CD14-positive monocyte (primary cell): ENCODE data around the gene MIEF1. TPM values are rescaled to one million over a fixed set of nuclear protein-coding genes. Genes with fewer than 3 reads are reported as not detected.

ENCODE experiments used
- DNase-seq, 3 donors: peaks; one replicate each; pipeline ENCODE4 v3.0.0-alpha.2; 2011 to 2022
- H2AFZ ChIP-seq: 2 replicates; pipeline ENCODE4 v1.6.0; 2012; ENCODE audit warnings: mild to moderate bottlenecking, low read depth, low read length, inconsistent platforms; ENCODE audit not compliant: insufficient read depth, poor library complexity, severe bottlenecking
- H3K27ac ChIP-seq, 2 donors: 1 replicate in 1 of 2; 2 replicates in 1 of 2; pipeline ENCODE4 v1.5.1; 2012 to 2013; ENCODE audit warnings: low read length in 2 of 2, control low read depth in 1 of 2, inconsistent platforms in 1 of 2, low read depth in 1 of 2, mild to moderate bottlenecking in 1 of 2
- H3K27me3 ChIP-seq, 2 donors: one replicate each; pipeline versions ENCODE4 v1.6.0 to v1.6.1; 2011 to 2013; ENCODE audit warnings: low read length in 2 of 2; ENCODE audit not compliant: control insufficient read depth in 2 of 2, insufficient read depth in 2 of 2
- H3K36me3 ChIP-seq, 2 donors: replicated peaks in 1 of 2; 1 replicate in 1 of 2; 2 replicates in 1 of 2; pipeline versions ENCODE4 v1.5.1 to v1.6.1; 2012 to 2013; ENCODE audit warnings: low read length in 2 of 2, control low read depth in 1 of 2, inconsistent platforms in 1 of 2, mild to moderate bottlenecking in 1 of 2; ENCODE audit not compliant: insufficient read depth in 2 of 2, control insufficient read depth in 1 of 2
- H3K4me1 ChIP-seq, 2 donors: 1 replicate in 1 of 2; 2 replicates in 1 of 2; pipeline versions ENCODE4 v1.5.1 to v1.6.1; 2012 to 2013; ENCODE audit warnings: low read length in 2 of 2, control low read depth in 1 of 2, inconsistent platforms in 1 of 2, mild to moderate bottlenecking in 1 of 2, moderate library complexity in 1 of 2; ENCODE audit not compliant: insufficient read depth in 2 of 2, control insufficient read depth in 1 of 2
- H3K4me2 ChIP-seq: replicated peaks from 2 replicates; pipeline ENCODE3; 2012; ENCODE audit warnings: low read length, moderate library complexity, mild to moderate bottlenecking; ENCODE audit not compliant: poor library complexity, severe bottlenecking; ENCODE audit errors: extremely low read depth
- H3K4me3 ChIP-seq, 3 experiments: fragments of 200-600 bp in 1 of 3; sonication (generic) in 1 of 3; replicated peaks in 1 of 3; 1 replicate in 2 of 3; 2 replicates in 1 of 3; pipeline ENCODE4 v1.5.1; 2011 to 2013; ENCODE audit warnings: low read length in 3 of 3, mild to moderate bottlenecking in 3 of 3, control low read depth in 2 of 3, low read depth in 2 of 3, inconsistent platforms in 1 of 3, moderate library complexity in 1 of 3
- H3K79me2 ChIP-seq: 2 replicates; pipeline ENCODE4 v1.6.0; 2012; ENCODE audit warnings: mild to moderate bottlenecking, control low read depth, inconsistent platforms, low read length, moderate library complexity; ENCODE audit not compliant: insufficient read depth
- H3K9ac ChIP-seq: 2 replicates; pipeline ENCODE4 v1.6.0; 2017; ENCODE audit warnings: low read length, mild to moderate bottlenecking; ENCODE audit not compliant: insufficient read depth, poor library complexity, severe bottlenecking
- H3K9me3 ChIP-seq, 2 donors: replicated peaks in 1 of 2; 1 replicate in 1 of 2; 2 replicates in 1 of 2; pipeline versions ENCODE4 v1.5.1 to v1.6.1; 2012 to 2013; ENCODE audit warnings: low read length in 2 of 2, control low read depth in 1 of 2; ENCODE audit not compliant: control insufficient read depth in 1 of 2, insufficient read depth in 1 of 2
- H4K20me1 ChIP-seq: 2 replicates; pipeline ENCODE4 v1.6.0; 2012; ENCODE audit warnings: mild to moderate bottlenecking, low read length, control low read depth, moderate library complexity; ENCODE audit not compliant: insufficient read depth
- H3K27ac Mint-ChIP-seq, 7 donors: one replicate each; pipeline ENCODE4 v1.8.0; 2020; ENCODE audit warnings: mild to moderate bottlenecking in 7 of 7, mixed read lengths in 7 of 7, moderate library complexity in 6 of 7, inconsistent platforms in 2 of 7
- H3K27me3 Mint-ChIP-seq, 3 donors: one replicate each; pipeline ENCODE4 v1.8.0; 2021 to 2022; ENCODE audit warnings: low read depth in 3 of 3, mild to moderate bottlenecking in 3 of 3, mixed read lengths in 3 of 3, moderate library complexity in 3 of 3, inconsistent platforms in 1 of 3
- H3K36me3 Mint-ChIP-seq, 2 donors: one replicate each; pipeline ENCODE4 v1.8.0; 2020; ENCODE audit warnings: mixed read lengths in 2 of 2, inconsistent platforms in 1 of 2, mild to moderate bottlenecking in 1 of 2
- H3K4me1 Mint-ChIP-seq: one replicate; pipeline ENCODE4 v1.8.0; 2020; ENCODE audit warnings: mild to moderate bottlenecking, mixed read lengths
- H3K4me3 Mint-ChIP-seq, 2 donors: one replicate each; pipeline ENCODE4 v1.8.0; 2020; ENCODE audit warnings: mild to moderate bottlenecking in 2 of 2, mixed read lengths in 2 of 2, moderate library complexity in 1 of 2
- H3K9me3 Mint-ChIP-seq, 7 donors: one replicate each; pipeline ENCODE4 v1.8.0; 2020 to 2022; ENCODE audit warnings: mixed read lengths in 7 of 7, mild to moderate bottlenecking in 6 of 7, moderate library complexity in 6 of 7, inconsistent platforms in 2 of 7
- WGBS: methylation state at CpG from one replicate; pipeline ENCODE4 v1.1.5; 2013; ENCODE audit warnings: missing lambda C conversion rate; ENCODE audit not compliant: insufficient coverage; 5-methylcytosine and 5-hydroxymethylcytosine counted together
- intact Hi-C, 2 donors: fragments of 100-400 bp; cut with micrococcal nuclease; formaldehyde crosslinking; loops; one replicate each; pipeline versions ENCODE4 v1.15.0 to v1.15.1; 2023
- polyA minus RNA-seq: library from RNA; depleted of rRNA, polyadenylated mRNA; stranded (reverse); fragments of >200 nt; gene quantifications from 2 replicates; pipeline ENCODE4 v1.2.3, GENCODE V29; 2012
- polyA plus RNA-seq, 3 donors: library from polyadenylated mRNA; depleted of rRNA in 1 of 3; unstranded in 2 of 3; stranded (reverse) in 1 of 3; fragments of 300-500 nt in 2 of 3; fragments of >200 nt in 1 of 3; fragmentation: Illumina TruSeq in 2 of 3; gene quantifications; 1 replicate in 2 of 3; 2 replicates in 1 of 3; pipeline ENCODE4 v1.2.3, GENCODE V29; 2012 to 2021
- total RNA-seq, 12 experiments: library from RNA in 1 of 12; stranded (reverse) in 1 of 12; fragments of 120-200 nt in 1 of 12; gene quantifications; one replicate each; pipeline ENCODE4 v1.2.4 and lab custom pipeline; 2013 to 2026; ENCODE audit warnings: mixed read lengths in 6 of 12, inconsistent platforms in 1 of 12
- TF ChIP-seq, protein P1 (sequence below): fragments of 200-600 bp; IDR thresholded peaks from one replicate; pipeline ENCODE4 v1.8.0; 2022; ENCODE audit warnings: antibody characterized with exemption, mild to moderate bottlenecking

The MIEF1 gene
- total RNA-seq (2013): 8.9 TPM
- polyA plus RNA-seq (10 to 100 TPM in 2 of 3 donors, 1 to 10 TPM in 1; 9.4 to 14.0 (median 13.3) TPM), polyA minus RNA-seq (6.4 and 10.1 TPM in 2 replicates), total RNA-seq (lab: John Stamatoyannopoulos, UW) (6.4 to 27.4 (median 19.7) reads per million in 11 experiments)

GRCh38 chr22:39502109-39502788 is at the start of gene MIEF1:
TSS of gene MIEF1 (plus strand) at chr22:39502290. CDS start at chr22:39511295, 9,005 bp downstream.
- Mint-ChIP-seq H3K9me3 (no peaks in the 10 kb centered on the region), H3K36me3 (peaks cover 31 to 38% of the 10 kb centered on the region in 2 donors), H3K27me3 (peaks cover 0 to 5% (median 3%) of the 10 kb centered on the region in 3 donors), H3K27ac (peak within 1 kb of the TSS; percentile 88 to 95 (median 93)), H3K4me3 (peak within 1 kb of the TSS; percentile 93 to 97), H3K4me1 (peaks cover 29% of the 10 kb centered on the region)
- H3K4me2 ChIP-seq: peak within 1 kb of the TSS; percentile 98
- TF ChIP-seq, protein P1, sequence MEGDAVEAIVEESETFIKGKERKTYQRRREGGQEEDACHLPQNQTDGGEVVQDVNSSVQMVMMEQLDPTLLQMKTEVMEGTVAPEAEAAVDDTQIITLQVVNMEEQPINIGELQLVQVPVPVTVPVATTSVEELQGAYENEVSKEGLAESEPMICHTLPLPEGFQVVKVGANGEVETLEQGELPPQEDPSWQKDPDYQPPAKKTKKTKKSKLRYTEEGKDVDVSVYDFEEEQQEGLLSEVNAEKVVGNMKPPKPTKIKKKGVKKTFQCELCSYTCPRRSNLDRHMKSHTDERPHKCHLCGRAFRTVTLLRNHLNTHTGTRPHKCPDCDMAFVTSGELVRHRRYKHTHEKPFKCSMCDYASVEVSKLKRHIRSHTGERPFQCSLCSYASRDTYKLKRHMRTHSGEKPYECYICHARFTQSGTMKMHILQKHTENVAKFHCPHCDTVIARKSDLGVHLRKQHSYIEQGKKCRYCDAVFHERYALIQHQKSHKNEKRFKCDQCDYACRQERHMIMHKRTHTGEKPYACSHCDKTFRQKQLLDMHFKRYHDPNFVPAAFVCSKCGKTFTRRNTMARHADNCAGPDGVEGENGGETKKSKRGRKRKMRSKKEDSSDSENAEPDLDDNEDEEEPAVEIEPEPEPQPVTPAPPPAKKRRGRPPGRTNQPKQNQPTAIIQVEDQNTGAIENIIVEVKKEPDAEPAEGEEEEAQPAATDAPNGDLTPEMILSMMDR: no peak
- under 1% methylated on average over 53 of the region's 58 CpGs for WGBS
- peak; percentile 96 to 98 (median 97) for DNase-seq
- H3K36me3 ChIP-seq: peaks cover 32 to 37% of the 10 kb centered on the region in 2 donors
- H4K20me1 ChIP-seq: peaks cover 30% of the 10 kb centered on the region
- peaks cover 51% of the 10 kb centered on the region for H3K79me2 ChIP-seq
- H3K9me3 ChIP-seq: no peaks in the 10 kb centered on the region
- H3K27me3 ChIP-seq: no peaks in the 10 kb centered on the region
- H2AFZ ChIP-seq: peak within 1 kb of the TSS; percentile 86
- peak within 1 kb of the TSS; percentile 84 for H3K9ac ChIP-seq
- peak within 1 kb of the TSS; percentile 44 to 88 for H3K27ac ChIP-seq
- peak within 1 kb of the TSS; percentile 59 to 94 (median 75) for H3K4me3 ChIP-seq
- intact Hi-C loops: loop anchor here in 1 of 2 donors (2.0 kb wide), 1 partner anchor 19 kb away; the partner anchor contains the start of gene ATF4
- H3K4me1 ChIP-seq: peaks cover 15 to 24% of the 10 kb centered on the region in 2 donors

GRCh38 chr22:39452740-39453040 is 49.4 kb upstream of the MIEF1 start:
- no peak overlapping the region for H3K27ac ChIP-seq
- TF ChIP-seq, protein P1: no peak
- H3K27me3 Mint-ChIP-seq: peaks cover 40 to 45% (median 43%) of the 10 kb centered on the region in 3 donors
- peaks cover 8 to 36% of the 10 kb centered on the region in 2 donors for H3K27me3 ChIP-seq
- H3K36me3 Mint-ChIP-seq: peaks cover 1 to 8% of the 10 kb centered on the region in 2 donors
- 85% methylated on average over 5 of the region's 6 CpGs for WGBS
- intact Hi-C loops: no loop called here
- H2AFZ ChIP-seq: no peak overlapping the region
- no peak overlapping the region for H3K4me3 ChIP-seq
- H3K79me2 ChIP-seq: no peaks in the 10 kb centered on the region
- H3K9me3 ChIP-seq: peaks cover 0 to 4% of the 10 kb centered on the region in 2 donors
- no peak overlapping the region for H3K4me3 Mint-ChIP-seq
- H3K9ac ChIP-seq: no peak overlapping the region
- peaks cover 0 to 4% of the 10 kb centered on the region in 2 donors for H3K4me1 ChIP-seq
- H3K4me2 ChIP-seq: no peak overlapping the region
- no peaks in the 10 kb centered on the region for H3K36me3 ChIP-seq
- peaks cover 3% of the 10 kb centered on the region for H3K4me1 Mint-ChIP-seq
- DNase-seq: no peak
- no peak overlapping the region for H3K27ac Mint-ChIP-seq
- peaks cover 0 to 15% (median 9%) of the 10 kb centered on the region in 7 donors for H3K9me3 Mint-ChIP-seq
- no peaks in the 10 kb centered on the region for H4K20me1 ChIP-seq
